ENCODE measurements around the gene SCART1. TPM values are rescaled to one million over a fixed set of nuclear protein-coding genes. Genes with fewer than 3 reads are reported as not detected.

The SCART1 gene
- total and polyA plus RNA-seq, 7 experiments from 2014 or later: 0.03 to 8.6 (median 4.4) TPM; not detected in 1

- Histone ChIP-seq H3K9me3 (ENCODE audit: control insufficient read depth in 2 of 3, low read length in 3 of 3) (peaks cover 0 to 18% (median 12%) of the 10 kb centered on the region in 3 experiments), H3K27ac (ENCODE audit: low read depth, low read length) (no peak overlapping the region), H3K27me3 (ENCODE audit: control insufficient read depth in 2 of 2, insufficient read depth in 2 of 2, low read length in 2 of 2) (no peaks in the 10 kb centered on the region), H3K36me3 (ENCODE audit: control insufficient read depth in 2 of 3, insufficient read depth in 3 of 3, low read length in 3 of 3) (peaks cover 15 to 66% (median 20%) of the 10 kb centered on the region in 3 experiments), H3K4me1 (ENCODE audit: control insufficient read depth in 2 of 2, insufficient read depth in 2 of 2, low read length in 2 of 2) (no peaks in the 10 kb centered on the region), H3K4me3 (ENCODE audit: low read length) (no peak overlapping the region)
- H3K4me3 Mint-ChIP-seq: no peak overlapping the region
- peaks cover 37 to 51% (median 45%) of the 10 kb centered on the region in 5 donors for H3K36me3 Mint-ChIP-seq
- DNase-seq: no peak
- intact Hi-C loops (cut with micrococcal nuclease): no loop called here
- H3K27me3 Mint-ChIP-seq: no peaks in the 10 kb centered on the region
- POLR2A ChIA-PET: no interaction called here
- CTCF ChIA-PET: no interaction called here
- H3K27ac Mint-ChIP-seq: no peak overlapping the region
- peaks cover 0 to 39% (median 21%) of the 10 kb centered on the region in 11 donors for H3K9me3 Mint-ChIP-seq
- no peak for ATAC-seq
- H3K4me1 Mint-ChIP-seq: peaks cover 0 to 7% (median 4%) of the 10 kb centered on the region in 7 donors
These were observed 38.0 kb upstream of the SCART1 start for GRCh38 chr10:133415752-133416151.

GRCh38 chr10:133418289-133418993 is 35.3 kb upstream of the SCART1 start:
- ATAC-seq: no peak
- H3K27me3 ChIP-seq (ENCODE audit: control insufficient read depth in 2 of 2, insufficient read depth in 2 of 2, low read length in 2 of 2): no peaks in the 10 kb centered on the region
- Mint-ChIP-seq H3K36me3 (peaks cover 18 to 24% (median 20%) of the 10 kb centered on the region in 5 donors), H3K4me1 (peaks cover 0 to 5% (median 0%) of the 10 kb centered on the region in 7 donors), H3K27ac (no peak overlapping the region), H3K9me3 (peaks cover 0 to 13% (median 6%) of the 10 kb centered on the region in 11 donors), H3K27me3 (peaks cover 0 to 16% (median 0%) of the 10 kb centered on the region in 5 donors), H3K4me3 (no peak overlapping the region)
- CTCF ChIA-PET: no interaction called here
- POLR2A ChIA-PET: no interaction called here
- no peaks in the 10 kb centered on the region for H3K4me1 ChIP-seq (ENCODE audit: control insufficient read depth in 2 of 2, insufficient read depth in 2 of 2, low read length in 2 of 2)
- no peaks in the 10 kb centered on the region for H3K9me3 ChIP-seq (ENCODE audit: control insufficient read depth in 2 of 3, low read length in 3 of 3)
- H3K36me3 ChIP-seq (ENCODE audit: control insufficient read depth in 2 of 3, insufficient read depth in 3 of 3, low read length in 3 of 3): peaks cover 0 to 45% (median under 1%) of the 10 kb centered on the region in 3 experiments
- H3K27ac ChIP-seq (ENCODE audit: low read depth, low read length): no peak overlapping the region
- no peak for DNase-seq
- H3K4me3 ChIP-seq (ENCODE audit: low read length): no peak overlapping the region
- intact Hi-C loops (cut with micrococcal nuclease): no loop called here

- POLR2A ChIA-PET: no interaction called here
- peak overlapping the region in 1 of 9 donors; percentile 20 for H3K27ac Mint-ChIP-seq
- H3K27me3 Mint-ChIP-seq: peaks cover 0 to 19% (median 0%) of the 10 kb centered on the region in 5 donors
- H3K4me1 Mint-ChIP-seq: peaks cover 0 to 7% (median 0%) of the 10 kb centered on the region in 7 donors
- CTCF ChIA-PET: no interaction called here
- Histone ChIP-seq H3K27ac (ENCODE audit: low read depth, low read length) (no peak overlapping the region), H3K4me3 (ENCODE audit: low read length) (no peak overlapping the region), H3K36me3 (ENCODE audit: control insufficient read depth in 2 of 3, insufficient read depth in 3 of 3, low read length in 3 of 3) (peaks cover 0 to 45% (median 0%) of the 10 kb centered on the region in 3 experiments), H3K4me1 (ENCODE audit: control insufficient read depth in 2 of 2, insufficient read depth in 2 of 2, low read length in 2 of 2) (no peaks in the 10 kb centered on the region), H3K9me3 (ENCODE audit: control insufficient read depth in 2 of 3, low read length in 3 of 3) (no peaks in the 10 kb centered on the region), H3K27me3 (ENCODE audit: control insufficient read depth in 2 of 2, insufficient read depth in 2 of 2, low read length in 2 of 2) (no peaks in the 10 kb centered on the region)
- ATAC-seq: no peak
- no peak for DNase-seq
- H3K4me3 Mint-ChIP-seq: no peak overlapping the region
- intact Hi-C loops (cut with micrococcal nuclease): no loop called here
- H3K36me3 Mint-ChIP-seq: peaks cover 15 to 21% (median 16%) of the 10 kb centered on the region in 5 donors
- H3K9me3 Mint-ChIP-seq: peaks cover 0 to 11% (median 5%) of the 10 kb centered on the region in 11 donors
These were observed 34.4 kb upstream of the SCART1 start for GRCh38 chr10:133419211-133419950.

GRCh38 chr10:133420028-133420427 is 33.7 kb upstream of the SCART1 start:
- Mint-ChIP-seq H3K4me1 (peaks cover 0 to 7% (median 0%) of the 10 kb centered on the region in 7 donors), H3K36me3 (peaks cover 13 to 20% (median 15%) of the 10 kb centered on the region in 5 donors), H3K9me3 (peaks cover 0 to 11% (median 5%) of the 10 kb centered on the region in 11 donors), H3K27me3 (peaks cover 0 to 19% (median 0%) of the 10 kb centered on the region in 5 donors), H3K27ac (no peak overlapping the region), H3K4me3 (no peak overlapping the region)
- H3K36me3 ChIP-seq (ENCODE audit: control insufficient read depth in 2 of 3, insufficient read depth in 3 of 3, low read length in 3 of 3): peaks cover 0 to 43% (median 0%) of the 10 kb centered on the region in 3 experiments
- POLR2A ChIA-PET: no interaction called here
- no peaks in the 10 kb centered on the region for H3K4me1 ChIP-seq (ENCODE audit: control insufficient read depth in 2 of 2, insufficient read depth in 2 of 2, low read length in 2 of 2)
- DNase-seq (no peak), ATAC-seq (no peak)
- no peaks in the 10 kb centered on the region for H3K27me3 ChIP-seq (ENCODE audit: control insufficient read depth in 2 of 2, insufficient read depth in 2 of 2, low read length in 2 of 2)
- H3K9me3 ChIP-seq (ENCODE audit: control insufficient read depth in 2 of 3, low read length in 3 of 3): no peaks in the 10 kb centered on the region
- intact Hi-C loops (cut with micrococcal nuclease): no loop called here
- CTCF ChIA-PET: no interaction called here
- H3K27ac ChIP-seq (ENCODE audit: low read depth, low read length): no peak overlapping the region
- H3K4me3 ChIP-seq (ENCODE audit: low read length): no peak overlapping the region

GRCh38 chr10:133420579-133420978 is 33.2 kb upstream of the SCART1 start:
- Mint-ChIP-seq H3K9me3 (peaks cover 0 to 6% (median 2%) of the 10 kb centered on the region in 11 donors), H3K4me3 (no peak overlapping the region), H3K36me3 (peaks cover 8 to 15% (median 10%) of the 10 kb centered on the region in 5 donors), H3K27ac (no peak overlapping the region), H3K4me1 (peaks cover 0 to 5% (median 0%) of the 10 kb centered on the region in 7 donors), H3K27me3 (peaks cover 0 to 19% (median 0%) of the 10 kb centered on the region in 5 donors)
- CTCF ChIA-PET: no interaction called here
- Histone ChIP-seq H3K36me3 (ENCODE audit: control insufficient read depth in 2 of 3, insufficient read depth in 3 of 3, low read length in 3 of 3) (peaks cover 0 to 38% (median 0%) of the 10 kb centered on the region in 3 experiments), H3K4me1 (ENCODE audit: control insufficient read depth in 2 of 2, insufficient read depth in 2 of 2, low read length in 2 of 2) (no peaks in the 10 kb centered on the region), H3K27ac (ENCODE audit: low read depth, low read length) (no peak overlapping the region), H3K4me3 (ENCODE audit: low read length) (no peak overlapping the region), H3K9me3 (ENCODE audit: control insufficient read depth in 2 of 3, low read length in 3 of 3) (no peaks in the 10 kb centered on the region), H3K27me3 (ENCODE audit: control insufficient read depth in 2 of 2, insufficient read depth in 2 of 2, low read length in 2 of 2) (no peaks in the 10 kb centered on the region)
- DNase-seq (no peak), ATAC-seq (no peak)
- intact Hi-C loops (cut with micrococcal nuclease): no loop called here
- POLR2A ChIA-PET: no interaction called here

- Histone ChIP-seq H3K4me1 (ENCODE audit: control insufficient read depth in 2 of 2, insufficient read depth in 2 of 2, low read length in 2 of 2) (no peaks in the 10 kb centered on the region), H3K9me3 (ENCODE audit: control insufficient read depth in 2 of 3, low read length in 3 of 3) (no peaks in the 10 kb centered on the region), H3K27ac (ENCODE audit: low read depth, low read length) (no peak overlapping the region), H3K27me3 (ENCODE audit: control insufficient read depth in 2 of 2, insufficient read depth in 2 of 2, low read length in 2 of 2) (no peaks in the 10 kb centered on the region), H3K4me3 (ENCODE audit: low read length) (no peak overlapping the region), H3K36me3 (ENCODE audit: control insufficient read depth in 2 of 3, insufficient read depth in 3 of 3, low read length in 3 of 3) (peaks cover 0 to 34% (median 0%) of the 10 kb centered on the region in 3 experiments)
- ChIA-PET POLR2A (no interaction called here), CTCF (no interaction called here)
- DNase-seq (no peak), ATAC-seq (no peak)
- intact Hi-C loops (cut with micrococcal nuclease): no loop called here
- Mint-ChIP-seq H3K27ac (peak overlapping the region in 1 of 9 donors; percentile 28), H3K36me3 (peaks cover 0 to 8% (median 4%) of the 10 kb centered on the region in 5 donors), H3K9me3 (no peaks in the 10 kb centered on the region), H3K4me3 (peak overlapping the region in 3 of 10 donors; percentile 18 to 73 (median 38)), H3K27me3 (peaks cover 0 to 19% (median 0%) of the 10 kb centered on the region in 5 donors), H3K4me1 (peaks cover 0 to 3% (median 0%) of the 10 kb centered on the region in 7 donors)
These were observed 32.2 kb upstream of the SCART1 start for GRCh38 chr10:133421336-133422222.

All from naive thymus-derived CD4-positive, alpha-beta T cell (primary cell).